ENCODE measurements around the gene MCF2L2. TPM values are rescaled to one million over a fixed set of nuclear protein-coding genes. Genes with fewer than 3 reads are reported as not detected.

The MCF2L2 gene
- total RNA-seq, 3 donors from 2014 or later: 0.84 to 2.7 (median 1.1) TPM

DNA sequence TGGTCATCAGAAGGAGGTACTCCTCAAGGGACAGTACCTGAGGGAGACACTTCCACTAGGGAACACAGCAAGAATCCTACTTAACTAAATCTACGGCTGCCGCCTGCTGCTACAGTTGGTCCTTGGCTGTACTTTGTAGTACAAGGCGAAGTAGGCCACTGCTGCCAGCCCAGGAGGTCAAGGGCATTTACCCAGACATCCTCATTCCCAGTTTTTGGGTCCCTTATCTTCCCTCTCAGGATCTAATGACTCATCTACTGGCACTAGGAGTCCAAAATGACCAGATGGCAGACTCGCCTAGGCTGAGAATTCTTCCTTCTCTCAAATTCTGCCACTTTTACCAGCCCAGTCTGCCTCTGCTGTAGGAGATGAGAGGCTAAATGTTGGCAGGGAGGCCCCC, 238.8 kb downstream of the MCF2L2 start:
- Histone ChIP-seq H3K36me3 (ENCODE audit: low read depth) (no peaks in the 10 kb centered on the region), H3K9me3 (no peaks in the 10 kb centered on the region), H3K4me3 (no peak overlapping the region), H3K4me1 (ENCODE audit: low read depth) (no peaks in the 10 kb centered on the region)
- no peak for ATAC-seq
- intact Hi-C loops (cut with DNase I, micrococcal nuclease): no loop called here
- DNase-seq: no peak
- TF ChIP-seq, protein P1, sequence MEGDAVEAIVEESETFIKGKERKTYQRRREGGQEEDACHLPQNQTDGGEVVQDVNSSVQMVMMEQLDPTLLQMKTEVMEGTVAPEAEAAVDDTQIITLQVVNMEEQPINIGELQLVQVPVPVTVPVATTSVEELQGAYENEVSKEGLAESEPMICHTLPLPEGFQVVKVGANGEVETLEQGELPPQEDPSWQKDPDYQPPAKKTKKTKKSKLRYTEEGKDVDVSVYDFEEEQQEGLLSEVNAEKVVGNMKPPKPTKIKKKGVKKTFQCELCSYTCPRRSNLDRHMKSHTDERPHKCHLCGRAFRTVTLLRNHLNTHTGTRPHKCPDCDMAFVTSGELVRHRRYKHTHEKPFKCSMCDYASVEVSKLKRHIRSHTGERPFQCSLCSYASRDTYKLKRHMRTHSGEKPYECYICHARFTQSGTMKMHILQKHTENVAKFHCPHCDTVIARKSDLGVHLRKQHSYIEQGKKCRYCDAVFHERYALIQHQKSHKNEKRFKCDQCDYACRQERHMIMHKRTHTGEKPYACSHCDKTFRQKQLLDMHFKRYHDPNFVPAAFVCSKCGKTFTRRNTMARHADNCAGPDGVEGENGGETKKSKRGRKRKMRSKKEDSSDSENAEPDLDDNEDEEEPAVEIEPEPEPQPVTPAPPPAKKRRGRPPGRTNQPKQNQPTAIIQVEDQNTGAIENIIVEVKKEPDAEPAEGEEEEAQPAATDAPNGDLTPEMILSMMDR (IDR thresholded peaks at IDR 0.05): no peak

DNA sequence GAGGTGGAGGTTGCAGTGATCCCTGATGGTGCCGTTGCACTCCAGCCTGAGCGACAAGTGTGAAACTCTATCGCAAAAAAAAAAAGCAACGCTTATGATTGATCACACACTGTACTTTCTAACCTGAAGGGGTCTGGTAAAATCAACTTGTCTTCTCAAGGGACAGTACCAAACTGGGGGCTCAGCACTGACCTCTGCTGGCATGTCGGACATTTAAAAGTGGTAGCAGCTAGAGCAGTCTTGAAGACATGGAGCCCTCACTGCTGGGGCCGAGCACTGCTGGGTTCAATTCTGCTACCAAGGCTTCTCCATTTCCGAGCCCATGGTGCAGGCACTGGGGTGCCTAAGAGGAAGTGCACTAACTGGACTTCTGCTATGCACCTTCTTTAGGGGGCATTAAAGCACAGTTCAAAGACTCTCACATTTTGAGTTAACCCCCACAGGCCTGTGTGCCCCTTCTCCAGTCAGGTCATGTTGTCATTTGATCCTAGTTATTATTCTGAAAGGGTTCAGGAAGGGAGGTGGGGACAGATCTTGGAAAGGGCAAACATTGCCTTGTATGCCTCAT, 239.4 kb downstream of the MCF2L2 start:
- DNase-seq: peak in 1 of 3 donors; percentile 60
- TF ChIP-seq, protein P1 (IDR thresholded peaks at IDR 0.05): no peak
- Histone ChIP-seq H3K36me3 (ENCODE audit: low read depth) (no peaks in the 10 kb centered on the region), H3K9me3 (no peaks in the 10 kb centered on the region), H3K4me3 (no peak overlapping the region), H3K4me1 (ENCODE audit: low read depth) (no peaks in the 10 kb centered on the region)
- ATAC-seq: peak; percentile 58
- intact Hi-C loops (cut with DNase I, micrococcal nuclease): no loop called here

DNA sequence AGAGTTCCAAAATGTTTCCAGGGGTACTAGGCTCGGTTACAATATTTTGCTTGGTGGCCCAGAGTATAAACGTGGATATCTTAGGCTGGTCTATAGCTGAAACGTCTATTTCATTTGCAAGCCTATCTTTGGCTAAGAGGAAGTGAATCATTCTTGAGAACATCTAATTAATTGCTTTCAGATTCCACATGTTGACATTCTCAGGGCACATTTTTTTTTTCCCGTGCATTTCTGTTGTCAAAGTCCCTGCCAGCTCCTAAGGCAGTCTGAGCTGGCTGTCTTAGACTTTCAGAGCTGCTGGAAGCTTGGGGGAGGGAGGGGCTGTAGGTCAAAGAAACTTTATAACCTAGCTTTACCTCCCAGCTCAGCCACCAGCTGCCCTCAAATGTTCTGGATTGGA, 242.7 kb downstream of the MCF2L2 start:
- Histone ChIP-seq H3K9me3 (no peaks in the 10 kb centered on the region), H3K36me3 (ENCODE audit: low read depth) (no peaks in the 10 kb centered on the region), H3K4me1 (ENCODE audit: low read depth) (no peaks in the 10 kb centered on the region), H3K4me3 (no peak overlapping the region)
- intact Hi-C loops (cut with DNase I, micrococcal nuclease): loop anchor here in 1 of 2 donors (2.0 kb wide), 1 partner anchor 197 kb away; no protein-coding TSS in a partner anchor
- ATAC-seq (no peak), DNase-seq (no peak)
- TF ChIP-seq, protein P1 (IDR thresholded peaks at IDR 0.05): no peak

DNA sequence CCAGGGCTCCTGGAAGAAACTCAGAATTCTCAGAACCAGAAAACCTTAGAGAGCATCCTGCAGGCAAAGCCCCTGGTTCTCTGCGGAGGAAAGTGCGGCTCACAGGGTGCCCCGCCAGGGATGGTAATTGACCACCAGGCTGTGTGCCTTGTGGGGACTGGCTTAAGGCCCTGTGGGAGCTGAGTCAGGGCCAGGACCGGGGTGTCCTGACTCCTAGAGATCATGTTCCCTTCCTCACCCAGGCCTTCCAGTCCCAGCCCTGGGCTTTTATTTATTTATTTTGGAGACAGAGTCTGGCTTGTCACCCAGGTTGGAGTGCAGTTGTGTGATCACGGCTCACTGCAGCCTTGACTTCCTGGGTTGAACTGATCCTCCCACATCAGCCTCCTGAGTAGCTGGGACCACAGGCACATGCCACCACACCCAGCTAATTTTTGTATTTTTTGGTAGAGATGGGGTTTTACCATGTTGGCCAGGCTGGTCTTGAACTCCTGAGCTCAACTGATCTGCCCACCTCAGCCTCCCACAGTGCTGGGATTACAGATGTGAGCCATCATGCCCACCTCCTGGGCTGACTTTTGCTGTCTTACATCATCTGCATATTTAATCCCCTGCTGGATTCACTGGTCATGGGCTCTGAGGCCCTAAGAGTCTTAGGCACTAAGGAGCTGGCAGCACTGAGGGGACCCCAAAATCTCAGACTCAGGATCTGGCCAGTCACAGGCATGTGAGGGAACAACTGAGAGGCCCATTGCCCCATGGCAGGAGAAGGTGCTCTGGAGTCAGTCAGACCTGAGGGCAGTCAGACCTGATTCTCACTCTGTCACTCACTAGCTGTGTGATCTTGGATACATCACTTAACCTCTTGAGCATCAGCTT, 245.4 kb downstream of the MCF2L2 start:
- Histone ChIP-seq H3K9me3 (no peaks in the 10 kb centered on the region), H3K4me1 (ENCODE audit: low read depth) (peaks cover 15% of the 10 kb centered on the region), H3K4me3 (no peak overlapping the region), H3K36me3 (ENCODE audit: low read depth) (no peaks in the 10 kb centered on the region)
- no peak for ATAC-seq
- DNase-seq: no peak
- TF ChIP-seq, protein P1 (IDR thresholded peaks at IDR 0.05): no peak
- intact Hi-C loops (cut with DNase I, micrococcal nuclease): loop anchor here (5.0 kb wide), 2 partner anchors 61 to 199 kb away; no protein-coding TSS in a partner anchor

DNA sequence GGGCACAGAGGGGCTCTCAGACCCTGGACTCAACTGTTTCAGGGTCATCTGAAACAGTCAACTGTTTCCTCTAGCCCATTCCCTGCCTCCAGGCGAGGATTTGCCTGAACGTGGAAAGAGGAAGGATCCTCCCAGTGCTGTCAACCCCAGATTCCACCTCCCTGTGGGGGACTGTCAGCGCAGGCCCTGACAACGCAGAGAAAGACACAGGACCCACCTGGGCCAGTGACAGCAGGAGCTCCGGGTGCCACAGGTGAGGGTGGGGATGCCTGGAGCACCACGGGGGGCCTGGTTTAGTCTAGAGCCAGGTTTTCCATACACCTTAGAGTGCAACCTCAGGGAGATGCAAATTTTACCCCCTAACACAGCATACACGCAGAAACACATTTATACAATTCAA, 246.3 kb downstream of the MCF2L2 start:
- DNase-seq: no peak
- TF ChIP-seq, protein P1 (IDR thresholded peaks at IDR 0.05): no peak
- H3K4me1 ChIP-seq (ENCODE audit: low read depth): peaks cover 15% of the 10 kb centered on the region
- intact Hi-C loops (cut with DNase I, micrococcal nuclease): loop anchor here (5.0 kb wide), 2 partner anchors 60 to 200 kb away; no protein-coding TSS in a partner anchor
- no peak for ATAC-seq
- H3K4me3 ChIP-seq: no peak overlapping the region
- no peaks in the 10 kb centered on the region for H3K9me3 ChIP-seq
- no peaks in the 10 kb centered on the region for H3K36me3 ChIP-seq (ENCODE audit: low read depth)
